HepG2 (cell line): ENCODE results near the gene PEX10. TPM values are rescaled to one million over a fixed set of nuclear protein-coding genes. Genes with fewer than 3 reads are reported as not detected.
A peak's percentile ranks its signal among the peaks of the same experiment; 100 is the strongest.

Experiments used
- ASH2L ChIP-seq: fragments of 300-600, 200-600 bp; sonication (generic); IDR thresholded peaks from 2 replicates; pipeline ENCODE4 v1.7.0; 2017; ENCODE audit warnings: low read depth, mild to moderate bottlenecking, moderate library complexity, mixed read lengths, low read length; ENCODE audit not compliant: insufficient read length
- HNF1A ChIP-seq, 2 experiments: sonication (generic) in 1 of 2; formaldehyde crosslinking in 1 of 2; IDR thresholded peaks; 2 replicates each; pipeline versions ENCODE4 v1.4.0 to v1.6.1; 2016 to 2020; ENCODE audit warnings: borderline replicate concordance in 1 of 2, low read depth in 1 of 2, mild to moderate bottlenecking in 1 of 2, missing genetic modification reagents in 1 of 2
- ZBTB40 ChIP-seq, 2 experiments: fragments of 450-650 bp in 1 of 2; sonication (generic) in 1 of 2; formaldehyde crosslinking in 1 of 2; IDR thresholded peaks; 2 replicates each; pipeline versions ENCODE4 v1.6.1 to v1.8.0; 2016 to 2022; ENCODE audit warnings: antibody characterized with exemption in 1 of 2, mild to moderate bottlenecking in 1 of 2, missing genetic modification reagents in 1 of 2
- ZC3H4 ChIP-seq: sonication (generic); formaldehyde crosslinking; IDR thresholded peaks from 2 replicates; pipeline ENCODE4 v1.4.0; 2020; ENCODE audit warnings: missing genetic modification reagents, borderline replicate concordance
- ZNF354B ChIP-seq: sonication (generic); formaldehyde crosslinking; IDR thresholded peaks from 2 replicates; pipeline ENCODE4 v1.8.0; 2022; ENCODE audit warnings: mild to moderate bottlenecking, missing genetic modification reagents
- ZNF557 ChIP-seq: sonication (generic); formaldehyde crosslinking; IDR thresholded peaks from 2 replicates; pipeline ENCODE4 v1.4.0; 2020; ENCODE audit warnings: missing genetic modification reagents
- polyA plus RNA-seq, 8 experiments: library from polyadenylated mRNA; depleted of rRNA in 3 of 8; stranded (reverse) in 7 of 8; unstranded in 1 of 8; fragments of >200 nt; fragmentation: Illumina TruSeq in 4 of 8; extraction: Trizol in 4 of 8; gene quantifications; 2 replicates each; pipeline versions ENCODE4 v1.2.1 to v1.2.3, GENCODE V29; 2011 to 2016; ENCODE audit warnings: low read depth in 4 of 8, missing spikeins in 1 of 8, mixed read lengths in 1 of 8; ENCODE audit not compliant: insufficient read depth in 1 of 8
- total RNA-seq, 5 experiments: library from RNA; depleted of rRNA; stranded (reverse); fragments of >200 nt; fragmentation: Illumina TruSeq; extraction: Trizol; gene quantifications; 2 replicates each; pipeline ENCODE4 v1.2.3, GENCODE V29; 2016; ENCODE audit warnings: low read depth in 1 of 5
- TF ChIP-seq, protein P1 (sequence below): sonication (generic); formaldehyde crosslinking; IDR thresholded peaks from 2 replicates; pipeline ENCODE4; 2020; ENCODE audit warnings: missing genetic modification reagents, mild to moderate bottlenecking, borderline replicate concordance

PEX10 gene
- total and polyA plus RNA-seq, 2 of the 13 experiments (the other 11 are each of a cell fraction or from before 2014, with no cell fraction given) = 16.1 to 39.6 TPM

DNA sequence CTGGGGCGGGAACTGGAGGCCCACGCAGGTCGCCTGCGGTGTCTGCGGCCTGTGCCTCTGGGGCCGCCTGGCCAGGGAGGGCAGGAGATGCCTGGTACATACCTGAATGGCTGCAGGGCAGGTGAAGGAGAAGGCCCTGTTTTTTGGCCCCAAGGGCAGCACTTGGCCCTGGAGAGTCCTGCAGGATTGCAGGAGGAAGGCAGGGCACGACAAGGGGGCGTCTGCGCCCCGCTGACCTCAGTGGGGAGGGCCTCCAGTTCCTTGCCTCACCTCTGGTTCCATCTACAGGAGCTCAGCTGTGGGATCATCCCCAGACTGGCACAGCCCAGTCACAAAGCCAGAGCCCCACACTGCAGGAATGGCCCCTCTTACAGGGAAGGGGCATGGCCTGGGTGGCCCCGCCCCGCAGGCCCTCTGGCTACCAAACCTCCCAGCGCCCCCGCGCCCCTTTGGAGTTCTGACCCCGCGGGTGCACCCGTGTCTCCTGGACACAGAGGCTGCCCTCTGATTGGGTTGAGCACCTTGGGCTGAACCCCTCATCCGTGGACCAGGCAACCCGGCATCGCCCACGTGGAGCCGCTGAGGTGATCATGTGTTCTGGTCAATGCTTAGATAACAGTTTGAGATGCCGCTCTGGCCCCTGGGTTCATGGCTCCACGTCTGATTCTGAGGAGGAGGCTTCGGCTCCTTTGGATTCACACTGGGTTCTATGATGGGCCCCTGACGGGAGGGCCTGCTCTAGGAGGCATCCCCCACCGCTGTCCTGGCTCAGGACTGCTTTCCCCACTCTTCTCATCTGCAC lies 1.3 kb upstream of the PEX10 start (continued):
- TF ChIP-seq HNF1A (IDR thresholded peaks at IDR 0.05; ENCODE audit: low read depth) = no peak
- TF ChIP-seq HNF1A (CRISPR knock-in tag; IDR thresholded peaks at IDR 0.05; ENCODE audit: borderline replicate concordance) = no peak; the same call in 1 of the 2 replicates
- no peak for TF ChIP-seq ZNF557
- TF ChIP-seq ZC3H4 (CRISPR knock-in tag) = no peak; the same call in 1 of the 2 replicates
- TF ChIP-seq, protein P1, sequence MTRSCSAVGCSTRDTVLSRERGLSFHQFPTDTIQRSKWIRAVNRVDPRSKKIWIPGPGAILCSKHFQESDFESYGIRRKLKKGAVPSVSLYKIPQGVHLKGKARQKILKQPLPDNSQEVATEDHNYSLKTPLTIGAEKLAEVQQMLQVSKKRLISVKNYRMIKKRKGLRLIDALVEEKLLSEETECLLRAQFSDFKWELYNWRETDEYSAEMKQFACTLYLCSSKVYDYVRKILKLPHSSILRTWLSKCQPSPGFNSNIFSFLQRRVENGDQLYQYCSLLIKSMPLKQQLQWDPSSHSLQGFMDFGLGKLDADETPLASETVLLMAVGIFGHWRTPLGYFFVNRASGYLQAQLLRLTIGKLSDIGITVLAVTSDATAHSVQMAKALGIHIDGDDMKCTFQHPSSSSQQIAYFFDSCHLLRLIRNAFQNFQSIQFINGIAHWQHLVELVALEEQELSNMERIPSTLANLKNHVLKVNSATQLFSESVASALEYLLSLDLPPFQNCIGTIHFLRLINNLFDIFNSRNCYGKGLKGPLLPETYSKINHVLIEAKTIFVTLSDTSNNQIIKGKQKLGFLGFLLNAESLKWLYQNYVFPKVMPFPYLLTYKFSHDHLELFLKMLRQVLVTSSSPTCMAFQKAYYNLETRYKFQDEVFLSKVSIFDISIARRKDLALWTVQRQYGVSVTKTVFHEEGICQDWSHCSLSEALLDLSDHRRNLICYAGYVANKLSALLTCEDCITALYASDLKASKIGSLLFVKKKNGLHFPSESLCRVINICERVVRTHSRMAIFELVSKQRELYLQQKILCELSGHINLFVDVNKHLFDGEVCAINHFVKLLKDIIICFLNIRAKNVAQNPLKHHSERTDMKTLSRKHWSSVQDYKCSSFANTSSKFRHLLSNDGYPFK (CRISPR knock-in tag) = peak; percentile 17; the same call in 1 of the 2 replicates
- TF ChIP-seq ZNF354B (CRISPR knock-in tag) = 0 out of 2 replicates have a peak, but pooled peaks have one; percentile 74
- TF ChIP-seq ZBTB40 (IDR thresholded peaks at IDR 0.05) = no peak
- TF ChIP-seq ZBTB40 (CRISPR knock-in tag; IDR thresholded peaks at IDR 0.05) = no peak
- TF ChIP-seq ASH2L = no peak
